SK-N-SH (cell line): ENCODE measurements around the gene ATP13A4. TPM values are rescaled to one million over a fixed set of nuclear protein-coding genes. Genes with fewer than 3 reads are reported as not detected.

ENCODE experiments used
- CTCF ChIA-PET: fragments of 300-600, 350-600 bp; formaldehyde crosslinking; extraction: SDS; loops from one replicate; lab custom pipeline; 2021; lab: Yijun Ruan, JAX
- POLR2A ChIA-PET: fragments of 350-600 bp; sonication (Branson Sonifier 250); formaldehyde crosslinking; extraction: SDS; loops from one replicate; lab custom pipeline; 2020; ENCODE audit warnings: antibody characterized with exemption, inconsistent platforms; lab: Yijun Ruan, JAX
- DNase-seq: peaks from one replicate; pipeline ENCODE4 v3.0.0; 2012
- H2AFZ ChIP-seq: fragments of 200-600 bp; sonication (generic); 2 replicates; pipeline ENCODE4 v1.8.1; 2016; ENCODE audit warnings: antibody characterized with exemption, mild to moderate bottlenecking, low read depth
- H3F3A ChIP-seq: fragments of 200-600 bp; sonication (generic); replicated peaks from 2 replicates; pipeline ENCODE3; 2016; ENCODE audit warnings: antibody characterized with exemption, mild to moderate bottlenecking; ENCODE audit not compliant: insufficient read depth
- H3K27ac ChIP-seq, 2 experiments: fragments of 200-500 bp in 1 of 2; fragments of 200-600 bp in 1 of 2; sonication (Bioruptor generic) in 1 of 2; sonication (generic), shearing (Covaris generic) in 1 of 2; 2 replicates each; pipeline versions ENCODE4 v1.5.1 to v1.6.1; 2014 to 2016; ENCODE audit warnings: low read depth in 2 of 2, inconsistent platforms in 1 of 2, low read length in 1 of 2, mild to moderate bottlenecking in 1 of 2, mixed read lengths in 1 of 2
- H3K27me3 ChIP-seq: fragments of 200-600 bp; sonication (generic), shearing (Covaris generic); 2 replicates; pipeline ENCODE4 v1.6.1; 2016; ENCODE audit warnings: mixed run types; ENCODE audit not compliant: insufficient read depth
- H3K36me3 ChIP-seq, 2 experiments: fragments of 200-500 bp in 1 of 2; fragments of 200-600 bp in 1 of 2; sonication (Bioruptor generic) in 1 of 2; sonication (generic) in 1 of 2; replicated peaks in 1 of 2; 2 replicates each; pipeline versions ENCODE3 to v1.5.1; 2014 to 2016; ENCODE audit warnings: low read length in 1 of 2, mild to moderate bottlenecking in 1 of 2; ENCODE audit not compliant: insufficient read depth in 2 of 2, control insufficient read depth in 1 of 2
- H3K4me1 ChIP-seq, 2 experiments: fragments of 200-500 bp in 1 of 2; fragments of 200-600 bp in 1 of 2; sonication (Bioruptor generic) in 1 of 2; sonication (generic), shearing (Covaris generic) in 1 of 2; 2 replicates each; pipeline versions ENCODE4 v1.5.1 to v1.6.1; 2014 to 2016; ENCODE audit warnings: low read depth in 1 of 2, low read length in 1 of 2, mixed run types in 1 of 2; ENCODE audit not compliant: insufficient read depth in 2 of 2, control insufficient read depth in 1 of 2
- H3K4me2 ChIP-seq: fragments of 200-600 bp; sonication (generic), shearing (Covaris generic); 2 replicates; pipeline ENCODE4 v1.6.1; 2017; ENCODE audit warnings: mixed run types
- H3K4me3 ChIP-seq, 2 experiments: fragments of 200-500 bp in 1 of 2; fragments of 200-600 bp in 1 of 2; sonication (Bioruptor generic) in 1 of 2; sonication (generic), shearing (Covaris generic) in 1 of 2; 2 replicates each; pipeline versions ENCODE4 v1.5.1 to v1.8.1; 2014 to 2016; ENCODE audit warnings: low read depth in 2 of 2, inconsistent platforms in 1 of 2, low read length in 1 of 2, mild to moderate bottlenecking in 1 of 2, mixed read lengths in 1 of 2, moderate library complexity in 1 of 2
- H3K79me2 ChIP-seq: fragments of 200-600 bp; sonication (generic); 2 replicates; pipeline ENCODE4 v1.8.1; 2017; ENCODE audit warnings: mild to moderate bottlenecking; ENCODE audit not compliant: insufficient read depth
- H3K9ac ChIP-seq: fragments of 200-600 bp; sonication (generic); 2 replicates; pipeline ENCODE4 v1.6.1; 2017; ENCODE audit warnings: mixed run types
- H3K9me2 ChIP-seq: fragments of 200-600 bp; sonication (generic); 2 replicates; pipeline ENCODE4 v1.6.1; 2017; ENCODE audit warnings: mixed run types
- H3K9me3 ChIP-seq: fragments of 200-600 bp; sonication (generic); 2 replicates; pipeline ENCODE4 v1.6.1; 2017; ENCODE audit warnings: mixed run types, mild to moderate bottlenecking, moderate library complexity
- H4K20me1 ChIP-seq: fragments of 200-600 bp; sonication (generic); 2 replicates; pipeline ENCODE4 v1.6.1; 2017; ENCODE audit warnings: mild to moderate bottlenecking, mixed run types; ENCODE audit not compliant: insufficient read depth
- EP300 ChIP-seq, 2 experiments: IDR thresholded peaks; 2 replicates each; pipeline versions ENCODE4 v1.4.0 to v1.6.1; 2012; ENCODE audit warnings: borderline replicate concordance in 1 of 2, low read depth in 1 of 2, low read length in 1 of 2
- EZH2phosphoT487 ChIP-seq: fragments of 200-600 bp; sonication (generic); IDR thresholded peaks from 2 replicates; pipeline ENCODE4 v1.6.1; 2017; ENCODE audit warnings: low read depth, mixed run types, mild to moderate bottlenecking, antibody characterized with exemption, moderate library complexity, borderline replicate concordance
- FOSL2 ChIP-seq: IDR thresholded peaks from 2 replicates; pipeline ENCODE4 v1.4.0; 2012; ENCODE audit warnings: low read depth, mild to moderate bottlenecking, moderate library complexity, borderline replicate concordance
- FOXJ3 ChIP-seq: sonication (generic); formaldehyde crosslinking; IDR thresholded peaks from 2 replicates; pipeline ENCODE4 v1.5.1; 2020; ENCODE audit warnings: mild to moderate bottlenecking, missing genetic modification reagents
- FOXM1 ChIP-seq: IDR thresholded peaks from 2 replicates; pipeline ENCODE4 v1.4.0; 2012; ENCODE audit warnings: low read depth, mild to moderate bottlenecking
- IRF3 ChIP-seq: fragments of 150-350 bp; IDR thresholded peaks from 2 replicates; pipeline ENCODE4 v1.6.1; 2016; ENCODE audit warnings: mild to moderate bottlenecking, low read depth, low read length
- JUND ChIP-seq: IDR thresholded peaks from 2 replicates; pipeline ENCODE4 v1.4.0; 2012
- MAX ChIP-seq: IDR thresholded peaks from 2 replicates; pipeline ENCODE4 v1.4.0; 2012; ENCODE audit warnings: low read depth
- MEF2A ChIP-seq: IDR thresholded peaks from 2 replicates; pipeline ENCODE4 v1.4.0; 2012; ENCODE audit warnings: low read depth, borderline replicate concordance
- NFIC ChIP-seq: IDR thresholded peaks from 2 replicates; pipeline ENCODE4 v1.4.0; 2012; ENCODE audit warnings: borderline replicate concordance
- NRF1 ChIP-seq: IDR thresholded peaks from 2 replicates; pipeline ENCODE4 v1.6.1; 2012; ENCODE audit warnings: low read depth, mild to moderate bottlenecking, low read length
- POLR2AphosphoS5 ChIP-seq: IDR thresholded peaks from 2 replicates; pipeline ENCODE4 v1.6.1; 2012; ENCODE audit warnings: low read depth, low read length
- SMC3 ChIP-seq: IDR thresholded peaks from 2 replicates; pipeline ENCODE4 v1.6.1; 2012; ENCODE audit warnings: low read depth, low read length, improper control_type of control experiment
- TAF1 ChIP-seq: IDR thresholded peaks from 2 replicates; pipeline ENCODE4 v1.6.1; 2012; ENCODE audit warnings: low read depth, mild to moderate bottlenecking, low read length, moderate library complexity, borderline replicate concordance
- TEAD4 ChIP-seq: IDR thresholded peaks from 2 replicates; pipeline ENCODE4 v1.4.0; 2012; ENCODE audit warnings: mild to moderate bottlenecking, borderline replicate concordance; ENCODE audit not compliant: insufficient read depth
- USF1 ChIP-seq: IDR thresholded peaks from 2 replicates; pipeline ENCODE4 v1.4.0; 2012; ENCODE audit warnings: low read depth, borderline replicate concordance
- ZBTB33 ChIP-seq: IDR thresholded peaks from 2 replicates; pipeline ENCODE4 v1.4.0; 2012; ENCODE audit warnings: low read depth, borderline replicate concordance
- WGBS: methylation state at CpG from one replicate; pipeline ENCODE4 v1.1.6; 2017; ENCODE audit warnings: low lambda C conversion rate; 5-methylcytosine and 5-hydroxymethylcytosine counted together
- polyA plus RNA-seq, 3 experiments: library from polyadenylated mRNA; depleted of rRNA; stranded (reverse); fragments of >200 nt; gene quantifications; 2 replicates each; pipeline ENCODE4 v1.2.3, GENCODE V29; 2012

ATP13A4 gene
- polyA plus RNA-seq, 1 of the 3 experiments (the other 2 are of a cell fraction) = 0.02 TPM

GRCh38 chr3:193585530-193585929 is 30.8 kb upstream of the ATP13A4 start:
- ChIA-PET CTCF (interaction anchor here (1.4 kb wide), 1 partner anchor 773 kb away, joined by 3 read pairs; no protein-coding TSS in a partner anchor), POLR2A (no interaction called here)
- Histone ChIP-seq H3K27me3 (no peaks in the 10 kb centered on the region), H4K20me1 (no peaks in the 10 kb centered on the region), H3K4me3 (no peak overlapping the region), H3K36me3 (no peaks in the 10 kb centered on the region), H3K4me2 (no peak overlapping the region), H3K9me2 (no peaks in the 10 kb centered on the region), H3F3A (peaks cover under 1% of the 10 kb centered on the region)
- DNase-seq = no peak
- TF ChIP-seq NFIC = no peak
- TF ChIP-seq ZBTB33 = no peak
- no peak for TF ChIP-seq MEF2A
- TF ChIP-seq TEAD4 = no peak
- no peak for TF ChIP-seq JUND
- no peak for TF ChIP-seq IRF3
- no peak for TF ChIP-seq FOSL2
- no peak for TF ChIP-seq EP300 (IDR thresholded peaks at IDR 0.05; ENCODE audit: borderline replicate concordance in 1 of 2, low read depth in 1 of 2, low read length in 1 of 2)
- TF ChIP-seq FOXJ3 (CRISPR knock-in tag) = no peak
- no peak for TF ChIP-seq SMC3
- no peak for TF ChIP-seq POLR2AphosphoS5
- TF ChIP-seq TAF1 = no peak
- no peak for TF ChIP-seq EZH2phosphoT487
- no peak for TF ChIP-seq MAX
- TF ChIP-seq FOXM1 = no peak
- TF ChIP-seq USF1 = no peak
- TF ChIP-seq NRF1 = no peak
- TF ChIP-seq, all 33 proteins: peak for 0
- no peak overlapping the region for H3K9ac ChIP-seq
- no peaks in the 10 kb centered on the region for H3K4me1 ChIP-seq
- no peak overlapping the region for H2AFZ ChIP-seq
- no peaks in the 10 kb centered on the region for H3K79me2 ChIP-seq
- H3K9me3 ChIP-seq = no peaks in the 10 kb centered on the region
- no peak overlapping the region for H3K27ac ChIP-seq
- 74% methylated on average over 9 of the region's 9 CpGs for WGBS
